ENCODE results near the gene CTNND2. TPM values are rescaled to one million over a fixed set of nuclear protein-coding genes. Genes with fewer than 3 reads are reported as not detected.

CTNND2 gene
- total RNA-seq, 1 donor from 2014 or later = 18.4 TPM

DNA sequence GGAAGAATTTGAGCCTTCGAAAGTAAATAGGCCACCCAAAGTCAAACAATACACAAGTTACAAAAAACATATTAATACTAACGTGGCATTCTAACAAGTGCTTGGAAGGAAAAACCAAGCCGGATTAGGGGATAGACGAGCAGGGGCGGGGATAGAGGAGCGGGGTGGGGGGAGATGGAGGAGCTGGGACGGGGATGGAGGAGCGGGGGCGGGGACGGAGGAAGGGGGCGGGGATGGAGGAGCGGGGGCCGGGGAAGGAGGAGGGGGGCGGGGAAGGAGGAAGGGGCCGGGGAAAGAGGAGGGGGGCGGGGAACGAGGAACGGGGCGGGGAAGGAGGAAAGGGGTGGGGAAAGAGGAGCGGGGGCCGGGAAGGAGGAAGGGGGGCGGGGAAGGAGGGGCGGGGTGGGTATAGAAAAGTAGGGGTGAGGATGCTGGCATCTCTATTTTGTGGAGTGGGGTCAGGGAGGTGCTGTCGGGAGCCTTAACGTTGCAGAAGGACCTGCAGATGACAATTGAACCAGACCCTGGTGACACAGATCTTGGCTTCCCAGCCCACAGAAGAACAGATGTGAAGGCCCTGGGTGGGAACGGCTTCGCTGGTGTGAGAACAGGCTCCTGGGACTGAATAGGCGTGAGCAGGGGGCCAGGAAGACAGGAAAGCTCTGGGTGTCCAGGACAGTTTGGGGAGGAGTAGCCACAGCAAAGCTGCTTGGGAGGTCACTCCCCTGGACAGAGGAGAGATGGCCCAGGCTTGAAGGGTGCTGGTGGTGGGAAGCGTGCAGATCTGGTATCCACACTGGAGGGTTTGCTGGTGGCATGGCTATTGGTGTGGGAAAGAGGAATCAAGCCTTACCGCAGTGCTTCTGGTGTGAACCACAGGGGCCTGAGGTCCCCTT, 909.9 kb downstream of the CTNND2 start:
- intact Hi-C loops (cut with micrococcal nuclease) = no loop called here
- H3K27ac ChIP-seq (replicated peaks) = no peak overlapping the region
- H3K36me3 ChIP-seq = no peaks in the 10 kb centered on the region
- peaks cover 13% of the 10 kb centered on the region for H3K4me1 ChIP-seq
- TF ChIP-seq, protein P1, sequence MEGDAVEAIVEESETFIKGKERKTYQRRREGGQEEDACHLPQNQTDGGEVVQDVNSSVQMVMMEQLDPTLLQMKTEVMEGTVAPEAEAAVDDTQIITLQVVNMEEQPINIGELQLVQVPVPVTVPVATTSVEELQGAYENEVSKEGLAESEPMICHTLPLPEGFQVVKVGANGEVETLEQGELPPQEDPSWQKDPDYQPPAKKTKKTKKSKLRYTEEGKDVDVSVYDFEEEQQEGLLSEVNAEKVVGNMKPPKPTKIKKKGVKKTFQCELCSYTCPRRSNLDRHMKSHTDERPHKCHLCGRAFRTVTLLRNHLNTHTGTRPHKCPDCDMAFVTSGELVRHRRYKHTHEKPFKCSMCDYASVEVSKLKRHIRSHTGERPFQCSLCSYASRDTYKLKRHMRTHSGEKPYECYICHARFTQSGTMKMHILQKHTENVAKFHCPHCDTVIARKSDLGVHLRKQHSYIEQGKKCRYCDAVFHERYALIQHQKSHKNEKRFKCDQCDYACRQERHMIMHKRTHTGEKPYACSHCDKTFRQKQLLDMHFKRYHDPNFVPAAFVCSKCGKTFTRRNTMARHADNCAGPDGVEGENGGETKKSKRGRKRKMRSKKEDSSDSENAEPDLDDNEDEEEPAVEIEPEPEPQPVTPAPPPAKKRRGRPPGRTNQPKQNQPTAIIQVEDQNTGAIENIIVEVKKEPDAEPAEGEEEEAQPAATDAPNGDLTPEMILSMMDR (IDR thresholded peaks at IDR 0.05; ENCODE audit: borderline replicate concordance) = no peak
- H3K9me3 ChIP-seq (replicated peaks) = no peaks in the 10 kb centered on the region
- H3K27me3 ChIP-seq (ENCODE audit: low read depth) = peaks cover 3% of the 10 kb centered on the region
- DNase-seq = no peak
- no peak overlapping the region for H3K4me3 ChIP-seq

DNA sequence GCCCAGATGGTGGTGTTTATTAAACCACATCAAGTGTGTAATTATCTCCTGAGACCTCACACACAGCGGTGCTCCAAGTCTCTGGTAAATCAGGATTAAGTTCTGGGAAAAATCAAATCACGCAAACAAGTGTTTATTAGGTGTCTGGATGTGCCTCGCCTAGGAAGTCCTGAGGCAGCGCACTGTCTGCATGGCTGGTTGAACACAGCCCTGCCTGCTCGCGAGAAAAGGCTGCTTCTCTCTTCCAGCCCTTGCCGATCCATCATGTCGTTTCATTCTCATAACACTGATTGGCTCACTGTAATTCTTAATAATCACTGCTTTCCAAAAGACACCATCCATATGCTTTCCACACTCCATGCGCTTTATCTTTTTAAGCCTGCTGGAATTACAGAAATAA, 913.6 kb downstream of the CTNND2 start:
- intact Hi-C loops (cut with micrococcal nuclease) = no loop called here
- no peak overlapping the region for H3K27ac ChIP-seq (replicated peaks)
- H3K9me3 ChIP-seq (replicated peaks) = no peaks in the 10 kb centered on the region
- peaks cover 9% of the 10 kb centered on the region for H3K27me3 ChIP-seq (ENCODE audit: low read depth)
- H3K36me3 ChIP-seq = no peaks in the 10 kb centered on the region
- H3K4me1 ChIP-seq = peaks cover 32% of the 10 kb centered on the region
- TF ChIP-seq, protein P1 (IDR thresholded peaks at IDR 0.05; ENCODE audit: borderline replicate concordance) = no peak
- H3K4me3 ChIP-seq = no peak overlapping the region
- DNase-seq = no peak

DNA sequence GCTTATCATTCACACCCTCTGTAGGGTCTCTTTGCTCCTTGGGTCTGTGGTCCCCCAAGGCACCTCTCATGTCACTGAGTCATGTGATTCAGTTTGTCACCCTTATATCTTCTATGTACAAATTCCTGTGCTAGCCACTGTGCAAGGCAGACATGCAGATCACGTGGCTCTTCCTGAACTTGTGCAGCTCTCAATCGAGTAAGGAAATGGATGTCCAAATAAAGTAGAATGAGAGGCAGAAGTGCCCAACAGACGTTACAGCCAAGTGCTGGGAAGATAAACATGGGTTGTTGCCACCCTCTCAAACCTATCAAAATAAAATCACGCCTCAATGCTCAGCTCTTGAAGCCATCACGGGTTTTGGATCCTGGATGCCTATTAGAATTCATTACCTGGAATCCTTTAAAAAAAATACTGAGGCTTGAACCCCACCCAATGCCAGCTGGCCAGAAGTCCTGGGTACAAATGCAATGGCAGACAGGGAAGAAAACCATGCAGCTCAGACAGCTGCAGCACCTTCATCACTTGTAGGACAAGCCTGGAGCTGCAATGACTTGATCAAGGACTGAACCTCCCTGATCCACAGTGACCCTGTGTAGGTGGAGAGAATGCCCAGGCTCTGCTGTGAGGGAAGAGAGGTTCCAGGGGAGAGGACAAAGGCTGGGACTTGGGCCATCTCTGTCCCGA, 914.5 kb downstream of the CTNND2 start:
- H3K27ac ChIP-seq (replicated peaks) = peak overlapping the region; percentile 46
- intact Hi-C loops (cut with micrococcal nuclease) = no loop called here
- H3K36me3 ChIP-seq = no peaks in the 10 kb centered on the region
- TF ChIP-seq, protein P1 (IDR thresholded peaks at IDR 0.05; ENCODE audit: borderline replicate concordance) = no peak
- no peak overlapping the region for H3K4me3 ChIP-seq
- peaks cover 32% of the 10 kb centered on the region for H3K4me1 ChIP-seq
- no peak for DNase-seq
- H3K27me3 ChIP-seq (ENCODE audit: low read depth) = peaks cover 16% of the 10 kb centered on the region
- no peaks in the 10 kb centered on the region for H3K9me3 ChIP-seq (replicated peaks)

DNA sequence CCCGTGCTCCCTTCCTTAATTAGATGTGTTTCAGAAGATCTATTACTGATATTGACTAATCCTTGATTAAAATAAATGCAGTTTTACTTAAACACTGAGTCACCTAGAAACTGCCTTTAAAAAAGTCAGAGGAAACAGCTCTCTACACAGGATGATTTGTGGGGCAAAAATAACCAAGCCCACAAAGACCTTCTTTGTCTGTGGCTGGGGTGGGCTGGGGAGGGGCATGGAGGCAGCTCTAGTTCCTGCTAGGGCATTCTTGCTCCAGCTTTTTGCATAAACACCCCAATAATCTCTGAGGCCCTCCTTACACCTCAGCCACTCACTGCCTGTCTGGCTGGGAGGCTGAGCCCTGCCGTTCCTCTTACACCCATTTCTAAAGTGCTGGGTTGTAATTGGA, 915.6 kb downstream of the CTNND2 start:
- H3K4me1 ChIP-seq = peaks cover 32% of the 10 kb centered on the region
- peak overlapping the region; percentile 46 for H3K27ac ChIP-seq (replicated peaks)
- no peaks in the 10 kb centered on the region for H3K9me3 ChIP-seq (replicated peaks)
- no peak overlapping the region for H3K4me3 ChIP-seq
- intact Hi-C loops (cut with micrococcal nuclease) = no loop called here
- TF ChIP-seq, protein P1 (IDR thresholded peaks at IDR 0.05; ENCODE audit: borderline replicate concordance) = no peak
- no peaks in the 10 kb centered on the region for H3K36me3 ChIP-seq
- no peak for DNase-seq
- peaks cover 12% of the 10 kb centered on the region for H3K27me3 ChIP-seq (ENCODE audit: low read depth)

DNA sequence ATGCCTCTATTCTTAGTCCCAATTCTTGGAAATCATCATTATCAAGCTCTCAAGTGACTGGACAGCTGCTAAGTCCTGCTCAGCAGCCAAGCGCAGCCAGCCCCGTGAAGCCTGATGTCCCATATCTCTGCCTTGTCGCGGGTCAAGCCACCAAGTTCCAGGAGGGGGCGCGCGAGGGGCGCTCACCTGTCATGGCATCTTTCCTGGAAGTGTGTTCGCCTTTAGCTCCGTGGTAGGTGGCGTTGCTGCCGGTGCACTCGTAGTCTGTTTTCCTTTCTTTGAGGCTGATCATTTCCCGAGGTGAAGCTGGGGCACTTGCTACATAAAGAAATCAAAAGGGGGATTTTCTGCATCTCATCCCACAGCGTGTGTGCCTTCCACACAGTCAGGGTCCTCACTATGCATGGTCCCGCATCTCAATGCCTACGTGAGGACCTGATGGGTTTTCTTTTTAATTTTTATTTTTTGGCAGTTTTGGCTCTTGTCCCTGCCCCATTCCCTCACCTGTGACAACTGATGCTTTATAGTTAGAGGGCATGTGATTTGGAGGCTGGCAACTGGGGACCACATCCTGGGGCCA, 916.2 kb downstream of the CTNND2 start:
- Histone ChIP-seq H3K9me3 (replicated peaks) (no peaks in the 10 kb centered on the region), H3K4me1 (peaks cover 32% of the 10 kb centered on the region), H3K27ac (replicated peaks) (peak overlapping the region; percentile 46), H3K27me3 (ENCODE audit: low read depth) (peaks cover 12% of the 10 kb centered on the region), H3K36me3 (no peaks in the 10 kb centered on the region), H3K4me3 (no peak overlapping the region)
- peak; percentile 76 for DNase-seq
- TF ChIP-seq, protein P1 (IDR thresholded peaks at IDR 0.05; ENCODE audit: borderline replicate concordance) = peak; percentile 78
- intact Hi-C loops (cut with micrococcal nuclease) = no loop called here
